Measurements from ENCODE around the gene DYNC2H1.

The DYNC2H1 gene

DNA sequence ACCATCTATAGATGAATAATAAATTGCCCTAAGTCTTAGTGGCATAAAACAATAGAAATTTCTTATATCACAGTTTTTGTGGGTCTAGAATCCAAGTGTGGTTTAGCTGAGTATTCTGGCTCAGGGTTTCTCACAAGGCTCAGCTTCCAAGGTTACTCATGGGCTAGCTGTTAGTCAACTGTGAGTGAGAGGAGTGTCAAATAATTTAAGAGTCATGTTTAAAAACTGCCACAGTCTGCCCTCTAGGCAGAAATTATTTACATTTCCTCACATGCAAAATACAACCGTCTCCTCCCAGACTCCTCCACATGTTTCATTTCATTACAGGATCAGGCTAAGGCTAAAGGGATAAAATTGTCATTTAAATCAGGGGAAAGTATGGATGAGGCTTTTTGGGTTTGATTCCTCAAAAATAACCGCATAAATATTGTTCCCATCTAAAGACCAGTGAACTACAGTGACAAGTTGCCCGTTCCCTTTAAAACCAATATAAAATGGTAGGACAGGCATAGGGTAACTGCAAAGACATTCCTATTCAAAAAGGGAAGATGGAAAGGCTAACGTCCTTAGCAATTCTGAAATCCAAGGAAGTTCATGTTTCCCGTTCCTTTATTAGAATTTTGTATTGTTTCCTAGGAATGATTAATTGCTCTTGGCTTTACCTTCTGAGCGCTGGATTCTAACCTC, 324.3 kb downstream of the DYNC2H1 start:
- no peaks in the 10 kb centered on the region for H3K27me3 ChIP-seq (ENCODE audit: insufficient read depth, low read length, poor library complexity)
- H3K4me1 ChIP-seq (ENCODE audit: control insufficient read depth, low read depth, low read length): peaks cover 2% of the 10 kb centered on the region
- no peak overlapping the region for H3K18ac ChIP-seq (ENCODE audit: low read length)
- H2BK120ac ChIP-seq (ENCODE audit: low read depth, low read length): no peak overlapping the region
- no peak overlapping the region for H4K8ac ChIP-seq (ENCODE audit: low read depth, low read length)
- no peaks in the 10 kb centered on the region for H3K79me1 ChIP-seq (ENCODE audit: low read length)
- no peak overlapping the region for H3K23ac ChIP-seq (ENCODE audit: low read length)
- H3K36me3 ChIP-seq (ENCODE audit: control insufficient read depth, insufficient read depth, low read length): no peaks in the 10 kb centered on the region
- H2AK5ac ChIP-seq (ENCODE audit: low read length): no peak overlapping the region
- peak; percentile 40 for DNase-seq
- H2BK15ac ChIP-seq (replicated peaks; ENCODE audit: low read depth): no peak overlapping the region
- H3K56ac ChIP-seq (ENCODE audit: low read length): no peak overlapping the region
- H4K5ac ChIP-seq (ENCODE audit: low read length): no peak overlapping the region
- H3K79me2 ChIP-seq (ENCODE audit: control insufficient read depth, insufficient read depth, low read length): no peaks in the 10 kb centered on the region
- no peak overlapping the region for H3K4me3 ChIP-seq (ENCODE audit: low read length)
- no peak overlapping the region for H3K9ac ChIP-seq (ENCODE audit: low read length)
- no peak overlapping the region for H2BK5ac ChIP-seq (ENCODE audit: low read length)
- no peak overlapping the region for H3K4ac ChIP-seq (ENCODE audit: low read depth, low read length)
- H3K4me2 ChIP-seq (ENCODE audit: low read length): no peak overlapping the region
- H3K27ac ChIP-seq (ENCODE audit: low read depth, low read length): peak overlapping the region; percentile 37
- no CpG with 5 or more reads among the region's 6 CpGs for WGBS (ENCODE audit: extremely low coverage, insufficient coverage, low lambda C conversion rate)

DNA sequence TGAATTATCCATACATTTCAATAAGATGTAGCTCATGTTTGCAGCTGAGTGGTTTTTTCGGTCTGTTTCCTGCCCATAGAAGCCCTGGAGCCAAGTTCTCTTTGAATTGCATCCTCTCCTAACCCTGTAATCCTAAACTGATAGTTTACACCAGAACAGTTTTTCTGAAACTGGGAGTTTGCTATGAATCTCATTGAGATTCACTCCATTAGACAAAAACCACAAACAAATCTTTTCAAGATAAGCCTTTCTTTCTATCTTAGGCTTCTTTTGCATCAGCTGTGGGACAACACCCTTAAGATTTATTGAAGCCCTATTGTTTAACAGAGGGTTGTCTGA, 324.8 kb downstream of the DYNC2H1 start:
- no peak for DNase-seq
- no peaks in the 10 kb centered on the region for H3K79me1 ChIP-seq (ENCODE audit: low read length)
- no peak overlapping the region for H3K4me2 ChIP-seq (ENCODE audit: low read length)
- no peak overlapping the region for H3K23ac ChIP-seq (ENCODE audit: low read length)
- no peak overlapping the region for H2BK15ac ChIP-seq (replicated peaks; ENCODE audit: low read depth)
- no peak overlapping the region for H4K8ac ChIP-seq (ENCODE audit: low read depth, low read length)
- H3K4me3 ChIP-seq (ENCODE audit: low read length): no peak overlapping the region
- H3K4me1 ChIP-seq (ENCODE audit: control insufficient read depth, low read depth, low read length): peaks cover 2% of the 10 kb centered on the region
- H2BK5ac ChIP-seq (ENCODE audit: low read length): no peak overlapping the region
- no peak overlapping the region for H3K27ac ChIP-seq (ENCODE audit: low read depth, low read length)
- H3K79me2 ChIP-seq (ENCODE audit: control insufficient read depth, insufficient read depth, low read length): no peaks in the 10 kb centered on the region
- H3K18ac ChIP-seq (ENCODE audit: low read length): no peak overlapping the region
- no peak overlapping the region for H3K9ac ChIP-seq (ENCODE audit: low read length)
- no peaks in the 10 kb centered on the region for H3K36me3 ChIP-seq (ENCODE audit: control insufficient read depth, insufficient read depth, low read length)
- H2AK5ac ChIP-seq (ENCODE audit: low read length): no peak overlapping the region
- H3K4ac ChIP-seq (ENCODE audit: low read depth, low read length): no peak overlapping the region
- H3K56ac ChIP-seq (ENCODE audit: low read length): no peak overlapping the region
- H2BK120ac ChIP-seq (ENCODE audit: low read depth, low read length): no peak overlapping the region
- H4K5ac ChIP-seq (ENCODE audit: low read length): no peak overlapping the region
- H3K27me3 ChIP-seq (ENCODE audit: insufficient read depth, low read length, poor library complexity): no peaks in the 10 kb centered on the region
- WGBS (ENCODE audit: extremely low coverage, insufficient coverage, low lambda C conversion rate): no CpG with 5 or more reads among the region's 1 CpG

DNA sequence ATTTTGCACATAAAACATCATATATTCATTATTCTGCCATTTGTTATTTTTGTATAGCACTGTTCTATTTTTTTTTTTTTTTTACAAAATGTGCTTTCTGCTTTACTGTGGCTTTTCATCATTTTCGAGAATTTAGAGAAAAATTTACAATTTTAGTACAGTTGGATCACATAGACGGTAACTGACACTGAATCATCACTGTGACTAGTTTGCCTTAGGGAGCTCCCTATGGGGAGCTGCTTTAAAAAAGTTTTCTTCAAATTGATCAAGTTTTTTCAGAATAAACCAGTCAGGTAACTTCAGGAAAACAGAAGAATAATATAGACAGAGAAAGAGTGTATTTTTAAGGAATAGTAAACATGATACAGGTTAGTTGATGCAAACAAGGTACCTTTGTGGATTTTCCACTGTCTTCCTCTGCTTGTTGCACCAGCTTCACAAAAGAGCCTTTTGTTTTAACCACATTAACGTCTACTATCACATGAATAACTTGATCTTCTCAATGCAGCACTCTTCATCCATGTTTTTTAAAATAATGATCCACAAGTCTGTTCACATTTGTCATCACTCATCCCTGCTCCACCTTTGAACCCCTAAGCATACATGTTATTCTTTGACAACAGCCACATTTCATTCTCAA, 327.0 kb downstream of the DYNC2H1 start:
- DNase-seq: no peak
- H3K4me3 ChIP-seq (ENCODE audit: low read length): no peak overlapping the region
- no peak overlapping the region for H4K8ac ChIP-seq (ENCODE audit: low read depth, low read length)
- H3K4ac ChIP-seq (ENCODE audit: low read depth, low read length): no peak overlapping the region
- H3K4me1 ChIP-seq (ENCODE audit: control insufficient read depth, low read depth, low read length): peaks cover 2% of the 10 kb centered on the region
- no peak overlapping the region for H3K18ac ChIP-seq (ENCODE audit: low read length)
- no peak overlapping the region for H2AK5ac ChIP-seq (ENCODE audit: low read length)
- H3K9ac ChIP-seq (ENCODE audit: low read length): no peak overlapping the region
- H2BK15ac ChIP-seq (replicated peaks; ENCODE audit: low read depth): no peak overlapping the region
- no peaks in the 10 kb centered on the region for H3K27me3 ChIP-seq (ENCODE audit: insufficient read depth, low read length, poor library complexity)
- no peaks in the 10 kb centered on the region for H3K79me2 ChIP-seq (ENCODE audit: control insufficient read depth, insufficient read depth, low read length)
- H3K56ac ChIP-seq (ENCODE audit: low read length): no peak overlapping the region
- H3K27ac ChIP-seq (ENCODE audit: low read depth, low read length): no peak overlapping the region
- no peak overlapping the region for H3K4me2 ChIP-seq (ENCODE audit: low read length)
- no peak overlapping the region for H4K5ac ChIP-seq (ENCODE audit: low read length)
- H3K36me3 ChIP-seq (ENCODE audit: control insufficient read depth, insufficient read depth, low read length): no peaks in the 10 kb centered on the region
- WGBS (ENCODE audit: extremely low coverage, insufficient coverage, low lambda C conversion rate): no CpG with 5 or more reads among the region's 3 CpGs
- H2BK5ac ChIP-seq (ENCODE audit: low read length): no peak overlapping the region
- H3K23ac ChIP-seq (ENCODE audit: low read length): no peak overlapping the region
- no peak overlapping the region for H2BK120ac ChIP-seq (ENCODE audit: low read depth, low read length)
- H3K79me1 ChIP-seq (ENCODE audit: low read length): no peaks in the 10 kb centered on the region

DNA sequence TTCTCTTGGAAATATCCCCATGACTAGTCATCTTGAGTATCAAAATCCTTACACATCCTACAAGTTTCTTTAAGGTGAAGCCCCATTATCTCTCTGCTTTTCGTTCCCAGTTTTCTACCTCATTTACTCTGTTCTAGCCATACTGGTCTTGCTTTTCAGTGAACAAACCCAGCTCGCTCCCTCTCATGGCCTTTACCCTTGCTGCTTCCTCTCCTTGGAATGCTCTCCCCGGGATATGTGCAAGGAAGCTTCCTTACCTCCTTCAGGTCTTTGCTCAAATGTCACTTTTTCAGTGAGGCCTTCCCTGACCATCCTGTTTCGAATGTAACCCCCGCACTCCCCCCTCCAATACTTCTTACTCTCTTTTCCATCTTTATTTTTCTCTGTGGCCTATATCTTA, 331.8 kb downstream of the DYNC2H1 start:
- 100% methylated on average over 1 of the region's 5 CpGs for WGBS (ENCODE audit: extremely low coverage, insufficient coverage, low lambda C conversion rate)

DNA sequence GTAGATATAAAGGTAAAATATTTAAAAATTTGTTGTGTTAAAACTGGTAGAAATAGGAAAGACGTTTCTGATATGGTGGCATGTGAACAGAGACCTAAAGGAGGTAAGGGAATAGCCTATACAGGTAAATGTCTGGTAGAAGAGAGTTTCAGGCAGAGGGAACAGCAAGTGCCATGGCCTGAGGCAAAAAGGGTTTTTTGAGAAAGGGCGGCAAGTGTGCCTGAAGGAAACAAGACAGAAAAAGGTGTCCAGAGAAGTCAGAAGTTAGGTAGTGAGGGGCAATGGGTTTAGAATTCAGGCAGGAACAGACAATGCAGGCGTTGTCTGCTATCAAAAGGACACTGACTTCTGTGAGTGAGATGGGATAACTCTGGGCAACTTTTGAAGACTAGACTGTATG, 339.7 kb downstream of the DYNC2H1 start:
- H3K56ac ChIP-seq (ENCODE audit: low read length): no peak overlapping the region

More for the DNA sequence above, 331.8 kb downstream of the DYNC2H1 start:
- Histone ChIP-seq H3K27ac (ENCODE audit: low read depth, low read length) (no peak overlapping the region), H3K18ac (ENCODE audit: low read length) (no peak overlapping the region), H3K56ac (ENCODE audit: low read length) (no peak overlapping the region), H3K27me3 (ENCODE audit: insufficient read depth, low read length, poor library complexity) (no peaks in the 10 kb centered on the region), H3K79me2 (ENCODE audit: control insufficient read depth, insufficient read depth, low read length) (no peaks in the 10 kb centered on the region), H4K8ac (ENCODE audit: low read depth, low read length) (no peak overlapping the region), H3K4me3 (ENCODE audit: low read length) (no peak overlapping the region), H3K9ac (ENCODE audit: low read length) (no peak overlapping the region), H2BK15ac (replicated peaks; ENCODE audit: low read depth) (no peak overlapping the region), H2BK120ac (ENCODE audit: low read depth, low read length) (no peak overlapping the region), H3K4me2 (ENCODE audit: low read length) (no peak overlapping the region), H3K23ac (ENCODE audit: low read length) (no peak overlapping the region), H2BK5ac (ENCODE audit: low read length) (no peak overlapping the region), H3K4ac (ENCODE audit: low read depth, low read length) (no peak overlapping the region), H3K4me1 (ENCODE audit: control insufficient read depth, low read depth, low read length) (no peaks in the 10 kb centered on the region), H4K5ac (ENCODE audit: low read length) (no peak overlapping the region), H3K36me3 (ENCODE audit: control insufficient read depth, insufficient read depth, low read length) (no peaks in the 10 kb centered on the region), H3K79me1 (ENCODE audit: low read length) (no peaks in the 10 kb centered on the region), H2AK5ac (ENCODE audit: low read length) (no peak overlapping the region)
- peak; percentile 30 for DNase-seq

DNA sequence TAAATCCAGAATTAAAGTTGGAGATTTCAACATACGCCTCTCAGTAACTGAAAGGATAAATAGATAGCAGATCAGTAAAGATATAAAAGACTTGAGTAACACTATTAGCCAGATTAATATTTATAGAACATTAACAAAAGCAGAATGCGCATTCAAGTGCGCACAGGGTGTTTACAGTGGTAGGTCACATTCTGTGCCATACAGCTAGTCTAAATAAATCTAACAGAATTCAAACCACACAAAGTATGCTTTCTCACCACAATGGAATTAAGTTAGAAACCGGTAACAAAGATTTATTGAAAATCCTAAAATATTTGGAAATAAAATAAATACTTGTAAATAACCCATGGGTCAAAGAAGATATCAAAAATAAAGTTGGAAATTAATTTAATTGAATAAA, 341.0 kb downstream of the DYNC2H1 start:
- Histone ChIP-seq H3K36me3 (ENCODE audit: control insufficient read depth, insufficient read depth, low read length) (no peaks in the 10 kb centered on the region), H3K9ac (ENCODE audit: low read length) (no peak overlapping the region), H3K23ac (ENCODE audit: low read length) (no peak overlapping the region), H4K8ac (ENCODE audit: low read depth, low read length) (no peak overlapping the region), H3K27ac (ENCODE audit: low read depth, low read length) (no peak overlapping the region), H3K4me1 (ENCODE audit: control insufficient read depth, low read depth, low read length) (no peaks in the 10 kb centered on the region), H3K18ac (ENCODE audit: low read length) (no peak overlapping the region), H2AK5ac (ENCODE audit: low read length) (no peak overlapping the region), H3K4me2 (ENCODE audit: low read length) (no peak overlapping the region), H2BK15ac (replicated peaks; ENCODE audit: low read depth) (no peak overlapping the region), H3K27me3 (ENCODE audit: insufficient read depth, low read length, poor library complexity) (no peaks in the 10 kb centered on the region), H2BK120ac (ENCODE audit: low read depth, low read length) (no peak overlapping the region), H4K5ac (ENCODE audit: low read length) (no peak overlapping the region), H3K4ac (ENCODE audit: low read depth, low read length) (no peak overlapping the region), H3K79me1 (ENCODE audit: low read length) (no peaks in the 10 kb centered on the region), H3K4me3 (ENCODE audit: low read length) (no peak overlapping the region), H3K56ac (ENCODE audit: low read length) (no peak overlapping the region), H3K79me2 (ENCODE audit: control insufficient read depth, insufficient read depth, low read length) (no peaks in the 10 kb centered on the region), H2BK5ac (ENCODE audit: low read length) (no peak overlapping the region)
- DNase-seq: no peak
- WGBS (ENCODE audit: extremely low coverage, insufficient coverage, low lambda C conversion rate): no CpG with 5 or more reads among the region's 4 CpGs

More for the DNA sequence above, 339.7 kb downstream of the DYNC2H1 start:
- Histone ChIP-seq H3K27me3 (ENCODE audit: insufficient read depth, low read length, poor library complexity) (no peaks in the 10 kb centered on the region), H4K5ac (ENCODE audit: low read length) (no peak overlapping the region), H3K4me1 (ENCODE audit: control insufficient read depth, low read depth, low read length) (no peaks in the 10 kb centered on the region), H2BK120ac (ENCODE audit: low read depth, low read length) (no peak overlapping the region), H3K9ac (ENCODE audit: low read length) (no peak overlapping the region), H3K4me2 (ENCODE audit: low read length) (no peak overlapping the region), H2AK5ac (ENCODE audit: low read length) (peak overlapping the region; percentile 49), H3K23ac (ENCODE audit: low read length) (no peak overlapping the region), H3K36me3 (ENCODE audit: control insufficient read depth, insufficient read depth, low read length) (no peaks in the 10 kb centered on the region), H3K79me1 (ENCODE audit: low read length) (no peaks in the 10 kb centered on the region), H2BK15ac (replicated peaks; ENCODE audit: low read depth) (no peak overlapping the region), H3K18ac (ENCODE audit: low read length) (no peak overlapping the region), H3K4ac (ENCODE audit: low read depth, low read length) (no peak overlapping the region), H3K4me3 (ENCODE audit: low read length) (no peak overlapping the region), H4K8ac (ENCODE audit: low read depth, low read length) (no peak overlapping the region), H3K79me2 (ENCODE audit: control insufficient read depth, insufficient read depth, low read length) (no peaks in the 10 kb centered on the region), H3K27ac (ENCODE audit: low read depth, low read length) (no peak overlapping the region), H2BK5ac (ENCODE audit: low read length) (no peak overlapping the region)
- no CpG with 5 or more reads among the region's 3 CpGs for WGBS (ENCODE audit: extremely low coverage, insufficient coverage, low lambda C conversion rate)
- DNase-seq: peak; percentile 14

Measured in mesendoderm (in vitro differentiated cells).